ENCODE results near the gene ZNF184. TPM values are rescaled to one million over a fixed set of nuclear protein-coding genes. Genes with fewer than 3 reads are reported as not detected.

ZNF184 gene
- total and polyA plus RNA-seq, 2 of the 4 experiments (the other 2 are of a cell fraction) = 2.8 to 8.1 TPM

- H3K9me1 ChIP-seq (ENCODE audit: insufficient read depth, low read length) = no peaks in the 10 kb centered on the region
- peaks cover 10% of the 10 kb centered on the region for H3K36me3 ChIP-seq (ENCODE audit: control insufficient read depth, insufficient read depth, low read length)
- peak overlapping the region in 1 of 2 experiments; percentile 58; a peak in 1 of 4 replicates for H4K8ac ChIP-seq (ENCODE audit: low read depth in 2 of 2, low read length in 2 of 2)
- H3K4ac ChIP-seq (ENCODE audit: low read depth, low read length) = no peak overlapping the region
- no peak overlapping the region for H4K91ac ChIP-seq (ENCODE audit: insufficient read depth, low read depth, low read length)
- H2BK20ac ChIP-seq (ENCODE audit: low read depth, low read length) = no peak overlapping the region
- no peak overlapping the region for H4K5ac ChIP-seq (ENCODE audit: low read depth, low read length)
- peaks cover 12 to 16% of the 10 kb centered on the region in 2 experiments; a peak in 3 of 4 replicates for H3K79me1 ChIP-seq (ENCODE audit: low read depth in 1 of 2, low read length in 2 of 2)
- H3K18ac ChIP-seq (ENCODE audit: low read depth, low read length) = no peak overlapping the region
- no peaks in the 10 kb centered on the region for H4K20me1 ChIP-seq (ENCODE audit: insufficient read depth, low read length)
- intact Hi-C loops (cut with micrococcal nuclease) = loop anchor here (5.0 to 10.0 kb wide), 5 partner anchors 189 to 1473 kb away; no protein-coding TSS in a partner anchor
- no peak overlapping the region for H3K56ac ChIP-seq (ENCODE audit: extremely low read depth, insufficient read depth, low read length)
- no peak overlapping the region for H3K27ac ChIP-seq (ENCODE audit: insufficient read depth, low read length)
- H2BK15ac ChIP-seq (ENCODE audit: low read depth, low read length) = no peak overlapping the region
- no peak for TF ChIP-seq SMC3 (IDR thresholded peaks at IDR 0.05; ENCODE audit: low read depth, low read length)
- TF ChIP-seq BHLHE40 (IDR thresholded peaks at IDR 0.05; ENCODE audit: low read depth, low read length) = no peak
- TF ChIP-seq RFX5 (IDR thresholded peaks at IDR 0.05; ENCODE audit: low read depth, low read length) = no peak
- H2BK5ac ChIP-seq (ENCODE audit: low read depth, low read length, poor library complexity, severe bottlenecking) = no peak overlapping the region
- ATAC-seq (ENCODE audit: low read depth) (no peak), DNase-seq (no peak)
- H3K9ac ChIP-seq (ENCODE audit: low read depth, low read length) = peak overlapping the region; percentile 63; the same call in 1 of the 2 replicates
- POLR2A ChIA-PET (ENCODE audit: unreplicated experiment) = no interaction called here
- H3K4me3 ChIP-seq (ENCODE audit: insufficient read depth, low read depth, low read length) = peak overlapping the region; percentile 60
- no peak overlapping the region for H3K23ac ChIP-seq (ENCODE audit: low read depth, low read length)
- H3K27me3 ChIP-seq (ENCODE audit: control insufficient read depth, insufficient read depth, low read length) = no peaks in the 10 kb centered on the region
- dilution Hi-C loops (cut with HindIII; ENCODE audit: low sequenced_read_pairs, unreplicated experiment) = no loop called here
- in situ Hi-C loops (cut with MboI; ENCODE audit: low sequenced_read_pairs) = loop anchor here (10.0 kb wide), 2 partner anchors 307 to 423 kb away; a partner anchor contains a TSS
- no peak overlapping the region for H2AK5ac ChIP-seq (ENCODE audit: low read depth, low read length)
- CTCF ChIA-PET = interaction anchor here (0.6 kb wide), 1 partner anchor 356 kb away, joined by 3 read pairs; no protein-coding TSS in a partner anchor
- no peaks in the 10 kb centered on the region for H3K9me3 ChIP-seq (ENCODE audit: control insufficient read depth, insufficient read depth, low read length)
- H2BK120ac ChIP-seq (ENCODE audit: low read depth, low read length) = no peak overlapping the region
- no peak overlapping the region for H2AFZ ChIP-seq (replicated peaks; ENCODE audit: low read length, poor library complexity)
- H2AK9ac ChIP-seq (replicated peaks; ENCODE audit: low read depth, low read length, poor library complexity) = no peak overlapping the region
- 50% methylated on average over 2 of the region's 6 CpGs; no CpG with 5 or more reads in 1 of the 2 experiments for WGBS, 2 experiments (ENCODE audit: extremely low coverage in 2 of 2, insufficient read length in 1 of 2)
- no TSS peak for BruUV-seq (replicated peaks)
- no peaks in the 10 kb centered on the region for H3K4me1 ChIP-seq (ENCODE audit: control insufficient read depth, insufficient read depth, low read length)
- H3K4me2 ChIP-seq (ENCODE audit: low read depth, low read length) = peak overlapping the region; percentile 78
- no peak overlapping the region for H3K14ac ChIP-seq (replicated peaks; ENCODE audit: low read depth, low read length)
Measured at GRCh38 chr6:27471365-27472115, 1.4 kb downstream of the ZNF184 start.

All from IMR-90 (cell line).